Tibial nerve (tissue), 4 donors: ENCODE data around the gene UBE2I. TPM values are rescaled to one million over a fixed set of nuclear protein-coding genes. Genes with fewer than 3 reads are reported as not detected.

Experiments
- DNase-seq, 2 donors: peaks; one replicate each; pipeline ENCODE4 v3.0.0-alpha.2; 2019; ENCODE audit warnings: low spot score in 2 of 2
- H3K27ac ChIP-seq, 4 donors: fragments of 200-600 bp; sonication (generic) in 3 of 4; one replicate each; pipeline ENCODE4 v1.5.1; 2017 to 2019; ENCODE audit warnings: mild to moderate bottlenecking in 1 of 4
- H3K27me3 ChIP-seq, 2 donors: fragments of 200-600 bp; sonication (generic) in 1 of 2; one replicate each; pipeline versions ENCODE4 v1.5.1 to v1.6.0; 2017 to 2019
- H3K36me3 ChIP-seq, 3 donors: fragments of 200-600 bp; sonication (generic); one replicate each; pipeline ENCODE4 v1.5.1; 2018 to 2019
- H3K4me1 ChIP-seq, 4 donors: fragments of 200-600 bp; sonication (generic) in 3 of 4; one replicate each; pipeline ENCODE4 v1.5.1; 2017 to 2019
- H3K4me3 ChIP-seq, 4 donors: fragments of 200-600 bp; sonication (generic) in 3 of 4; one replicate each; pipeline ENCODE4 v1.5.1; 2017 to 2019; ENCODE audit warnings: mild to moderate bottlenecking in 1 of 4, moderate library complexity in 1 of 4
- H3K9me3 ChIP-seq, 4 donors: fragments of 200-600 bp; sonication (generic) in 3 of 4; one replicate each; pipeline ENCODE4 v1.5.1; 2017 to 2019
- EP300 ChIP-seq, 2 donors: sonication (generic); formaldehyde crosslinking; IDR thresholded peaks; one replicate each; pipeline ENCODE4 v1.6.1; 2017; ENCODE audit warnings: antibody characterized with exemption in 2 of 2, mild to moderate bottlenecking in 1 of 2
- POLR2A ChIP-seq, 2 donors: fragments of 450-650 bp; IDR thresholded peaks; one replicate each; pipeline ENCODE4 v1.6.1; 2017; ENCODE audit warnings: antibody characterized with exemption in 2 of 2, mild to moderate bottlenecking in 2 of 2, moderate library complexity in 2 of 2
- WGBS, 2 donors: methylation state at CpG; one replicate each; pipeline ENCODE4 v1.1.5; 2018; 5-methylcytosine and 5-hydroxymethylcytosine counted together
- total RNA-seq, 4 donors: library from RNA; depleted of rRNA; stranded (reverse); fragments of >200 nt; gene quantifications; one replicate each; pipeline ENCODE4 v1.1.0, GENCODE V29; 2016
- TF ChIP-seq, protein P1 (sequence below), 5 experiments: fragments of 200-600 bp in 3 of 5; fragments of 450-650 bp in 2 of 5; sonication (generic) in 3 of 5; IDR thresholded peaks; one replicate each; pipeline ENCODE4 v1.5.1; 2016 to 2019; ENCODE audit warnings: antibody characterized with exemption in 5 of 5, mild to moderate bottlenecking in 3 of 5, moderate library complexity in 2 of 5

Gene UBE2I
- total RNA-seq, 4 donors from 2014 or later, result 87.3 to 161 (median 111) TPM

DNA sequence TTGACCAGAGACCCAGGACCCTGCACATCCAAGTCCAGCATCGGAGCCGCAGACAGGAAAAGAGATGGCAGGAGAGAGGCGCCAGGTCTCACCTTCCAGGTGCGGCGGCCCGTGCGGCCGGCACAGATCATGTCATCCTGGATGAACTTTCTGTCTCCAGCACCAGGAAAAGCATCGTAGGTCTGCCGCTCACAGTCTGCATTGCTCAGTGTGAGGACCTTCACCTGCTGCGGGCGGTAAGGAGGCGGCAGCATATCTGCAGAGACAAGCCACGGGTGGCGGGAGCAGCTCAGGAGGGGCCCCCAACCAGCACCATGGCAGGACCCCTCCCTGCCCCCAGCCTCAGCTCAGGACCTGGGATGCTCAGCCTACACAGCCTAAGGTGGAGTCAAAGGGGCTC lies 35.6 kb upstream of the UBE2I start:
- WGBS, 2 donors, result 90% methylated on average over 14 to 15 of the region's 15 CpGs
- Histone ChIP-seq H3K27me3 (peaks cover 0 to 77% of the 10 kb centered on the region in 2 donors), H3K9me3 (peaks cover 0 to 6% (median 0%) of the 10 kb centered on the region in 4 donors), H3K36me3 (no peaks in the 10 kb centered on the region), H3K4me1 (peaks cover 0 to 9% (median 0%) of the 10 kb centered on the region in 4 donors), H3K27ac (no peak overlapping the region), H3K4me3 (no peak overlapping the region)
- DNase-seq, result no peak
- TF ChIP-seq, protein P1, sequence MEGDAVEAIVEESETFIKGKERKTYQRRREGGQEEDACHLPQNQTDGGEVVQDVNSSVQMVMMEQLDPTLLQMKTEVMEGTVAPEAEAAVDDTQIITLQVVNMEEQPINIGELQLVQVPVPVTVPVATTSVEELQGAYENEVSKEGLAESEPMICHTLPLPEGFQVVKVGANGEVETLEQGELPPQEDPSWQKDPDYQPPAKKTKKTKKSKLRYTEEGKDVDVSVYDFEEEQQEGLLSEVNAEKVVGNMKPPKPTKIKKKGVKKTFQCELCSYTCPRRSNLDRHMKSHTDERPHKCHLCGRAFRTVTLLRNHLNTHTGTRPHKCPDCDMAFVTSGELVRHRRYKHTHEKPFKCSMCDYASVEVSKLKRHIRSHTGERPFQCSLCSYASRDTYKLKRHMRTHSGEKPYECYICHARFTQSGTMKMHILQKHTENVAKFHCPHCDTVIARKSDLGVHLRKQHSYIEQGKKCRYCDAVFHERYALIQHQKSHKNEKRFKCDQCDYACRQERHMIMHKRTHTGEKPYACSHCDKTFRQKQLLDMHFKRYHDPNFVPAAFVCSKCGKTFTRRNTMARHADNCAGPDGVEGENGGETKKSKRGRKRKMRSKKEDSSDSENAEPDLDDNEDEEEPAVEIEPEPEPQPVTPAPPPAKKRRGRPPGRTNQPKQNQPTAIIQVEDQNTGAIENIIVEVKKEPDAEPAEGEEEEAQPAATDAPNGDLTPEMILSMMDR (IDR thresholded peaks at IDR 0.05), result no peak
- TF ChIP-seq POLR2A (IDR thresholded peaks at IDR 0.05), result no peak
- no peak for TF ChIP-seq EP300 (IDR thresholded peaks at IDR 0.05)

DNA sequence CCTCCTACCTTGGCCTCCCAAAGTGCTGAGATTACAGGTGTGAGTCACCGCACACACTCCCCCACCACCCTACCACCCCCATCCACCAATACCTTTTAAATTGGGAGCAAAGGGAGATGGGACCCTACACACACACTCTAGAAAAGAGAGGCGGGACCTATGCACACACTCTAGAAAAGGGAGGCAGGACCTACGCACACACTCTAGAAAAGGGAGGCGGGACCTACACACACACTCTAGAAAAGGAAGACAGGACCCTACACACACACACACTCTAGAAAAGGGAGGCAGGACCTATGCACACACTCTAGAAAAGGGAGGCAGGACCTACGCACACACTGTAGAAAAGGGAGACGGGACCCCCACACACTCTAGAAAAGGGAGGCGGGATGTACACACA lies 34.7 kb upstream of the UBE2I start:
- Histone ChIP-seq H3K27ac (no peak overlapping the region), H3K36me3 (no peaks in the 10 kb centered on the region), H3K27me3 (peaks cover 0 to 82% of the 10 kb centered on the region in 2 donors), H3K4me1 (peaks cover 0 to 9% (median 0%) of the 10 kb centered on the region in 4 donors), H3K9me3 (peaks cover 0 to 6% (median 0%) of the 10 kb centered on the region in 4 donors), H3K4me3 (no peak overlapping the region)
- WGBS, 2 donors, result 89 to 90% methylated on average over 7 of the region's 7 CpGs
- TF ChIP-seq EP300 (IDR thresholded peaks at IDR 0.05), result no peak
- TF ChIP-seq, protein P1 (IDR thresholded peaks at IDR 0.05), result no peak
- TF ChIP-seq POLR2A (IDR thresholded peaks at IDR 0.05), result no peak
- DNase-seq, result no peak

DNA sequence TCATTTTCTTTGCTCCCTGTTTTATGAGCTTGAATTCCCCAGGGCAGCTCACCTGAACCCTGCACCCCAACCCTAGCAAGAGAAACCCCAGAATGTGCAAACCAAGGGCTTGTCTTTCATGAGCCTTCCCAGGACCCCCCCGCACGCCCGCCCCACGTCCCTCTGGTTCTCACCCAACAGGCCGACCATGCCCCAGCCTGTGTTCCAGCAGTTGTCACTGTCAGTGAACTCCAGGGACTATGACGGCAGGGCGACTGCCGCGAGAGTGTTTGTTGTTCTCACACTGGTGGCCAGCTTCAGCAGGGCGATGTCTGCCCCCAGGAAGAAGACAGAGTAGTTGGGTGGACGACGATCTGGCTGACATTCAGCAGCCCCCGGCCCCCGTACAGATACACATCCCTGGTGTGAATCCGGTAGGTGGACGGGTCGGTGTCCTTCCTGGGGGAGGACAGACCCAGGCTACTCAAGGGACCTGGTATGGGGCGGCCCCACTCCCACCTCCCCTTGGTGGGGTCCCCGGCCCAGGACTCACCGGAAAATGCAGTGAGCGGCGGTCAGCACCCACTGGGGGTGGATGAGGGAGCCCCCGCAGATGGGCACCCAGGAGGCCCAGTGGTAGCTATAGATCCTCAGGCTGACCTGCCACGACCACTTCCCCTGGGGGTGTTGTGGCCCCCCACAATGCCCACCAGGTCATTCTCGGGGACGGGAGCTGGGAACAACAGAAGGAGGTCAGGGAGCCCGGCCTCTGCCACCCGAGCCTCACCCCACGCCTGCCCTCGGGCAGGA lies 33.5 kb upstream of the UBE2I start:
- no peak overlapping the region for H3K4me3 ChIP-seq
- H3K9me3 ChIP-seq, result peaks cover 0 to 6% (median 0%) of the 10 kb centered on the region in 4 donors
- 54 to 62% methylated on average over 22 to 27 of the region's 30 CpGs for WGBS, 2 donors
- peaks cover 0 to 82% of the 10 kb centered on the region in 2 donors for H3K27me3 ChIP-seq
- peaks cover 0 to 9% (median 0%) of the 10 kb centered on the region in 4 donors for H3K4me1 ChIP-seq
- H3K36me3 ChIP-seq, result no peaks in the 10 kb centered on the region
- no peak for DNase-seq
- TF ChIP-seq, protein P1 (IDR thresholded peaks at IDR 0.05), result no peak
- no peak for TF ChIP-seq EP300 (IDR thresholded peaks at IDR 0.05)
- no peak for TF ChIP-seq POLR2A (IDR thresholded peaks at IDR 0.05)
- H3K27ac ChIP-seq, result no peak overlapping the region

DNA sequence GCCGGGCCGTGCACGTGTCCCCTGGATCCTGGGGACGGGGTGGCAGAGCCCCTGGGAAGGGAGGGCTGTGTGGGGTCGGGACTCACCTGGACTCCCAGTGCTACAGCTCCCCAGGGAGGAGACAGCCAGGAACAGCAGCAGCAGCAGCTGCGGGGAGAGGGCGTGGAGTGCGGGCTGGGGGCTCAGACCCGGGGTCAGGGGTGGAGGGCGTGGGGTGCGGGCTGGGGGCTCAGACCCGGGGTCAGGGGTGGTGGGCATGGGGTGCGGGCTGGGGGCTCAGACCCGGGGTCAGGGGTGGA lies 32.9 kb upstream of the UBE2I start:
- H3K27me3 ChIP-seq, result peaks cover 0 to 79% of the 10 kb centered on the region in 2 donors
- 46% methylated on average over 5 to 8 of the region's 14 CpGs for WGBS, 2 donors

DNA sequence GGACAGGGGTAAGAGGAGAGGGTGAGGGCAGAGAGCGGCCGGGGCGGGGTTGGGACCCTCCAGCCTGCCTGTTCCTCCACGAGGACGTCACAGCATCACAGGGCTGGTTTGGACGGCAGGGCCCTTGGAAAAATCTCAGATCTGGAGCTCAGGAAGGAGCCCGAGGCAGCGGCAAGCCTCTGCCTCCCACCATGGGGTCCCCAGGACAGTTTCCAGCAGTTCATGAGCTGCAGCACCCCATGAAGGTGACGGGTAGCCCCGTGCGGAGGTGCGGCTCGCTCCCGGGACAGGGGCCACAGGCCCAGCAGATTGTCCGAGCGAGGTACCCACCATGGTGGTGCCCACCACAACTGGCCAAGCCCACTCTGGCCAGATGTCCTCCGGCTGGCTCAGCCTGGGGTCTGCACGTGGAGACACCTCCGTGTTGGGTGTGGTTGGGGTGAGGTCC lies 32.3 kb upstream of the UBE2I start:
- peaks cover 0 to 76% of the 10 kb centered on the region in 2 donors for H3K27me3 ChIP-seq
- WGBS, 2 donors, result 63 to 72% methylated on average over 10 to 16 of the region's 19 CpGs
- H3K9me3 ChIP-seq, result peaks cover 0 to 6% (median 0%) of the 10 kb centered on the region in 4 donors

More for the DNA sequence above, 32.9 kb upstream of the UBE2I start:
- TF ChIP-seq, protein P1 (IDR thresholded peaks at IDR 0.05), result no peak
- TF ChIP-seq POLR2A (IDR thresholded peaks at IDR 0.05), result no peak
- no peak for TF ChIP-seq EP300 (IDR thresholded peaks at IDR 0.05)
- Histone ChIP-seq H3K9me3 (peaks cover 0 to 6% (median 0%) of the 10 kb centered on the region in 4 donors), H3K4me1 (peaks cover 0 to 8% (median 0%) of the 10 kb centered on the region in 4 donors), H3K27ac (no peak overlapping the region), H3K4me3 (no peak overlapping the region), H3K36me3 (no peaks in the 10 kb centered on the region)
- no peak for DNase-seq

More for the DNA sequence above, 32.3 kb upstream of the UBE2I start:
- peaks cover 0 to 2% (median 0%) of the 10 kb centered on the region in 4 donors for H3K4me1 ChIP-seq
- H3K36me3 ChIP-seq, result no peaks in the 10 kb centered on the region
- no peak overlapping the region for H3K27ac ChIP-seq
- no peak overlapping the region for H3K4me3 ChIP-seq
- no peak for DNase-seq
- TF ChIP-seq, protein P1 (IDR thresholded peaks at IDR 0.05), result no peak
- no peak for TF ChIP-seq EP300 (IDR thresholded peaks at IDR 0.05)
- no peak for TF ChIP-seq POLR2A (IDR thresholded peaks at IDR 0.05)
